ENCODE measurements around the gene CCNK. TPM values are rescaled to one million over a fixed set of nuclear protein-coding genes. Genes with fewer than 3 reads are reported as not detected.

CCNK gene
- total RNA-seq, 4 donors from 2014 or later, result 25.7 to 61.9 (median 37.0) TPM

DNA sequence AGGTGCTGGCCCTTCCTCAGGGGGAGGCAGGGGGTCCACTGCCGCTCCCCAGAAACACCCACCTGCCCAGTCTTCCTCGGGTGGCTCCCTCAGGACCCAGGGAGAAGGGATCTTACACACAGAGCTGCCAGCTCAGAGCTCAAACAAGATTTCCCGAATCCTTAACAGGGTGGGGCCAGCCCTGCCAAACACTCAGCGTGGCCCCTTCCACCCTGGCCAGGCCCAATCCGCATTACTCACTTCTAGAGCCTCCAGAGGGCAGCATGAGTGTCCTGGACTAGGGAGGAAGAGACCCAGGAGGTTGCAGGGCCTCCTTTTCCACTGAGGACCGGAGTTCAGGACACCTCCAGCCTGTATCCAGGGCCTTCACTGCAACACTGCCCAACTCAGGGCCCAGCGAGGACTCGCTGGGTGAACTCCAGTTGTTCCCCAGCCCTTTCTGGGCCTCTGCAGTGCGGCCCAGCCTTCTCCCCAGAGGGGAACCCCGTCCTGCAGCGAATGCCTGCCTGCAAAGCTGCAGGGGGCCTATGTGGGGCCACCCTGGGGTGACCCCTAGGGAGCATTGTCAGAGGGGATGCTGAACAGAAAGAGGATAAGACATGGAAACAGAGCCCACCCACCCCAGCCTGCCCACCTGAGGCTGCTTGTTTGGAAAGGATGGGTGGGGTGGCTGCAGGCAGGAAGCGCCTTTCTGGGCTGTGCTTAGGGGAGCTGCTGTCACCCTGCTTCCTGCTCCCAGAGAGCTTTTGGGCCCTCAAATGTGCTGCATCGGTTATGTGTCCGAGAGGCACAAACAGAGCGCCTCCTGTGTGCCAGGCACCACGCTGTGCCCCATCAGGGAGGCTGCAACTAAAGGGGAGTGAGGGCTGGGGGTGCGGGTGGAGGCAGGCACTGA is 43.8 kb downstream of the CCNK start:
- no peak overlapping the region for H3K4me3 ChIP-seq
- H3K4me1 ChIP-seq, result peaks cover 0 to 34% (median 0%) of the 10 kb centered on the region in 4 donors
- peak overlapping the region in 2 of 4 donors; percentile 13 to 61 for H3K27ac ChIP-seq
- TF ChIP-seq, protein P1, sequence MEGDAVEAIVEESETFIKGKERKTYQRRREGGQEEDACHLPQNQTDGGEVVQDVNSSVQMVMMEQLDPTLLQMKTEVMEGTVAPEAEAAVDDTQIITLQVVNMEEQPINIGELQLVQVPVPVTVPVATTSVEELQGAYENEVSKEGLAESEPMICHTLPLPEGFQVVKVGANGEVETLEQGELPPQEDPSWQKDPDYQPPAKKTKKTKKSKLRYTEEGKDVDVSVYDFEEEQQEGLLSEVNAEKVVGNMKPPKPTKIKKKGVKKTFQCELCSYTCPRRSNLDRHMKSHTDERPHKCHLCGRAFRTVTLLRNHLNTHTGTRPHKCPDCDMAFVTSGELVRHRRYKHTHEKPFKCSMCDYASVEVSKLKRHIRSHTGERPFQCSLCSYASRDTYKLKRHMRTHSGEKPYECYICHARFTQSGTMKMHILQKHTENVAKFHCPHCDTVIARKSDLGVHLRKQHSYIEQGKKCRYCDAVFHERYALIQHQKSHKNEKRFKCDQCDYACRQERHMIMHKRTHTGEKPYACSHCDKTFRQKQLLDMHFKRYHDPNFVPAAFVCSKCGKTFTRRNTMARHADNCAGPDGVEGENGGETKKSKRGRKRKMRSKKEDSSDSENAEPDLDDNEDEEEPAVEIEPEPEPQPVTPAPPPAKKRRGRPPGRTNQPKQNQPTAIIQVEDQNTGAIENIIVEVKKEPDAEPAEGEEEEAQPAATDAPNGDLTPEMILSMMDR (IDR thresholded peaks at IDR 0.05), result peak in 1 of 6 experiments; percentile 30
- TF ChIP-seq POLR2A (IDR thresholded peaks at IDR 0.05), result no peak
- no peaks in the 10 kb centered on the region for H3K27me3 ChIP-seq
- no peaks in the 10 kb centered on the region for H3K9me3 ChIP-seq
- H3K36me3 ChIP-seq, result peaks cover 0 to 8% (median 0%) of the 10 kb centered on the region in 3 donors
- DNase-seq, result no peak

DNA sequence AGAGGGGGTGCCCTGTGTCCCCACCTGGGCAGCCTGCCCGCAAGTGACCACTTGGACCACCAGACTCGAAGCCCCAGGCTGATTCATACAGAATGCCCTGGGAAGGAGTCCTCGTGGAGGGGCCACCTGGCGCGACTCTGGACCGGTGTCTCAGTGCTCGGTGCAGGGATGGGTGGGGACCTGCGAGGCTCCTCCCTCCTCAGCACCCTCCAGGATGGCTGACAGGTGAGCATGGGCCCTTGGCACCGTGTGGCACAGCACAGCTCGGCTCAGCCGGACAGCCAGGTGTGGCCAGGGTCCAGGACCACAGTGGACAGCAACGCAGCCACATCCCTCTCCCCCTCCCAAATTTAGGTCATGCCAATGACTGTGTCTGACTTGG is 44.5 kb downstream of the CCNK start:
- no peak overlapping the region for H3K27ac ChIP-seq
- H3K4me3 ChIP-seq, result no peak overlapping the region
- peaks cover 0 to 34% (median 0%) of the 10 kb centered on the region in 4 donors for H3K4me1 ChIP-seq

DNA sequence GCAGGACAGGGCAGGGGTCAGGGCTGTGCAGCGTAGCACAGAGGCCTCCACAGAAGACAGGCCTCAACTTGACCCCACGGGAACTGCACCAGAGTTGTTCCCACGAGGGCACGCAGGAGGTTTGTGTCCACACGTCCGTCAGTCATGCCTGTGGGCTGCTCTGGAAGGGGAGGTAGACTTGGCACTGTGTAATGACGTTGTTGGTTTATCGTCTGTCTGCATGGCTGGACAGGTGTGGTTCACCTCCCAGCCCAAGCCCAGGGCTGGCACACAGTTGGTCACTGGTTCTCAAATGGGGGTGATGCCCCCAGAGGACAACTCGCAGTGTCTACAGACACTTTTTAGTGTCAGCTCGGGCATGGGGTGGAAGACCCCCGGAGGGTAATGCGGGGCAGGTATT is 45.8 kb downstream of the CCNK start:
- TF ChIP-seq, protein P1 (IDR thresholded peaks at IDR 0.05), result no peak
- TF ChIP-seq POLR2A (IDR thresholded peaks at IDR 0.05), result no peak
- no peak for DNase-seq
- Histone ChIP-seq H3K36me3 (no peaks in the 10 kb centered on the region), H3K9me3 (no peaks in the 10 kb centered on the region), H3K27ac (no peak overlapping the region), H3K4me3 (no peak overlapping the region), H3K4me1 (peaks cover 0 to 34% (median 0%) of the 10 kb centered on the region in 4 donors), H3K27me3 (no peaks in the 10 kb centered on the region)

More for the DNA sequence above, 44.5 kb downstream of the CCNK start:
- DNase-seq, result no peak
- no peaks in the 10 kb centered on the region for H3K27me3 ChIP-seq
- TF ChIP-seq POLR2A (IDR thresholded peaks at IDR 0.05), result no peak
- TF ChIP-seq, protein P1 (IDR thresholded peaks at IDR 0.05), result no peak
- no peaks in the 10 kb centered on the region for H3K9me3 ChIP-seq
- H3K36me3 ChIP-seq, result peaks cover 0 to 8% (median 0%) of the 10 kb centered on the region in 3 donors

DNA sequence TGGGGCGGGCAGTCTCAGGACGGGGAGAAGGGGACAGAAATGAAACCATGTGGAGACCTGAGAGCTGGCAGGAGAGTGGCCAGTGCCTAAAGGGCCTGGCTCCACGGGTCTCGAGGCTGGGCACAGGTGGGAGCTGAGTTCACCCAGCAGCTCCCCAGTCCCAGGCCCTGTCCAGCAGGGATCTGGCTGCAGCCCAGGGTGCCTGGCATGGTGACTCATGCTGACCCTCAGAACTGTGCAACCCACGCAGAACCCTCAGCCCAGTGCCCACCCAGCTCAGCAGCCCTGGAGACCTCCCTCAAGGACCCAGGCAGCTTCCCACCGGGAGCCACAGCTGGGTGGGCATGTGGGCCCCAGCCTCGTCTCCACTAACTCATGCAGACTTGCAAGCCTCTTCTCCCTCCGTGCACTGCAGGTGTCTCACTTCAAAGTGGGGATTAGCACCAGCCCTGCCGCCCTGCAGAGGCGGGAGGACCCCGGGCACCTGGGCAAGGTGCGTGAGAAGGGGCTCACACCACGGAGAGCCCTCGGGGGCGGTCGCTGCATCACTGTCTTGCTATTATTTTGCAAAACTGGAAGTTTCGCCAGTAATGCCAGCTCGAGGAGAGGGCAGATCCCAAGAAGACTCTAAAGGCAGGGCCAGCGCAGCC is 46.3 kb downstream of the CCNK start:
- no peak for TF ChIP-seq POLR2A (IDR thresholded peaks at IDR 0.05)
- TF ChIP-seq, protein P1 (IDR thresholded peaks at IDR 0.05), result no peak
- H3K27me3 ChIP-seq, result no peaks in the 10 kb centered on the region
- no peaks in the 10 kb centered on the region for H3K36me3 ChIP-seq
- peaks cover 0 to 33% (median 0%) of the 10 kb centered on the region in 4 donors for H3K4me1 ChIP-seq
- no peak overlapping the region for H3K4me3 ChIP-seq
- H3K27ac ChIP-seq, result no peak overlapping the region
- H3K9me3 ChIP-seq, result no peaks in the 10 kb centered on the region
- no peak for DNase-seq

DNA sequence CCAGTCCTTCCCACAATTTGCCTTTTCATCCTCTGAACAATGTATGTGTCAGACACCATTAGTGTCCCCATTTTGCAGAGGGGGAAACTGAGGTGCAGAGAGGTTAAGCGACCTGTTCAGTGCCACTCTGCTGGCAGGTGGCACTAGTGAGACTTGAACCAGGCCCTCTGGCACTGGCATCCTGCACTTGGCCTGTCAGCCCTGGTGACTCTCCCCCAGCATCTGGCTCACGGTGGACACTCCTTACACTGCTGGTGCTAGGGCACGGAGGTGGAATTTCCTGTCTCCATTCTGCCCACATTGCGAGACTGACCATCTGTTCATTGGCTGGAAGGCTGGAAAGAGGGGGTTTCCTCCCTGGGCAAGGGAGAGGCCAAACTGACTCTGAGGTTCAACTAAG is 48.7 kb downstream of the CCNK start:
- DNase-seq, result no peak
- Histone ChIP-seq H3K27me3 (no peaks in the 10 kb centered on the region), H3K4me1 (peaks cover 0 to 10% (median 0%) of the 10 kb centered on the region in 4 donors), H3K27ac (no peak overlapping the region), H3K36me3 (no peaks in the 10 kb centered on the region), H3K4me3 (no peak overlapping the region), H3K9me3 (no peaks in the 10 kb centered on the region)
- no peak for TF ChIP-seq POLR2A (IDR thresholded peaks at IDR 0.05)
- TF ChIP-seq, protein P1 (IDR thresholded peaks at IDR 0.05), result peak in 2 of 6 experiments; percentile 11 to 27

Measured in Peyer's patch (tissue), 4 donors.